ENCODE measurements around the gene REG1B. TPM values are rescaled to one million over a fixed set of nuclear protein-coding genes. Genes with fewer than 3 reads are reported as not detected.

Gene REG1B
- total RNA-seq, 4 donors from 2014 or later, result 2.1 to 9.0 (median 4.1) TPM; not detected in 1

DNA sequence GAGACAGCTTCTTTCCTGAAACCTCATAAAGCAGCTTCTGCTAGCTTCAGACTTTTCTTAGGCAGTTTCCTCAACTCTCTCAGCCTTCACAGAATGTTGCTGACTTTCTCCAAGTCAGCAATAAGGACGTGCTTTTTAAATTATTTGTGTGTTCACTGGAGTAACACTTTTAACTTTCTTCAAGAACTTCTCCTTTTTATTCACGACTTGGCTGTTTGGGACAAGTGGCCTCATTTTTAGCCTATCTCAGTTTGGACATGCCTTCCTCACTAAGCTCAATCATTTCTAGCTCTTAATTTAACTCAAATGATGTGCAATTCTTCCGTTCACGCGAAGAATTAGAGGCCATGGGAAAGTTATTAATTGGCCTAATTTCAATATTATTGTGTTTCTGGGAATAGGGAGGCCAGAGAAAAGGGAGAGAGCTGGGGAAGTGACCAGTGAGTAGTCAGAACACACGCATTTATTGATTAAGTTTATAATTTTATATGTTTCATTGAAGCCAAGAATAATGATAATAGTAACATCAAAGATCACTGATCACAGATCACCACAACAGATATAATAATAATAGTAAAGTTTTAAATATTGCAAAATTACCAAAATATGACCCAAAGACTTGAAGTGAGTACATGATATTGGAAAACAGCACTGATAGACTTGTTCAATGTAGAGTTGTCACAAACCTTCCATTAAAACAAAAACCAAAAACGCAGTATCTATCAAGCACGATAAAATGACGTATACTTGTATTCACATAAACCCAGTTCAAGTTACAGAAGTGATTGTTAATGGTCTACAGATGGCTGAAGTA, 37.3 kb upstream of the REG1B start:
- H3K4me3 ChIP-seq, result no peak overlapping the region
- H3K4me1 ChIP-seq, result peaks cover 0 to 6% (median 0%) of the 10 kb centered on the region in 4 donors
- WGBS, 2 donors, result 76 to 82% methylated on average over 9 of the region's 9 CpGs
- no peaks in the 10 kb centered on the region for H3K27me3 ChIP-seq
- no peaks in the 10 kb centered on the region for H3K36me3 ChIP-seq
- TF ChIP-seq CTCF (IDR thresholded peaks at IDR 0.05) (no peak), EP300 (IDR thresholded peaks at IDR 0.05) (no peak), POLR2A (IDR thresholded peaks at IDR 0.05) (no peak)
- no peak for DNase-seq (ENCODE audit: low spot score in 2 of 2)
- H3K9me3 ChIP-seq, result no peaks in the 10 kb centered on the region
- H3K27ac ChIP-seq, result no peak overlapping the region

DNA sequence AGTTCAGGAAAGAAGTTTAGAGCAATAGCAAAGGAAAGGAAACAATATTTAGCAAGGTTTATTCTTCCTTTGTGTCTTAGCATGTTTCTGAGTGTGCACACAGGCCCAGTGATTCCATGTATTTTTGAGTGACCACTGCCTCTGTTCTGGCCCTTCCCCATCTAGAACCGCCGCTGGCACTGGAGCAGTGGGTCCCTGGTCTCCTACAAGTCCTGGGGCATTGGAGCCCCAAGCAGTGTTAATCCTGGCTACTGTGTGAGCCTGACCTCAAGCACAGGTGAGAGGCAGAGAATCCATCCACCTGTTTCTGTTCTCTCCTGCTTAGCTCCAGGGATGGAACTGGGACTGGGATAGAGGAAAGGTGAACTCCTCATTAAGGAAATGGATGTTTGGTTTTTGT, 34.9 kb upstream of the REG1B start:
- DNase-seq (ENCODE audit: low spot score in 2 of 2), result no peak
- no peak for TF ChIP-seq POLR2A (IDR thresholded peaks at IDR 0.05)
- TF ChIP-seq EP300 (IDR thresholded peaks at IDR 0.05), result no peak
- WGBS, 2 donors, result 81 to 90% methylated on average over 2 of the region's 2 CpGs

DNA sequence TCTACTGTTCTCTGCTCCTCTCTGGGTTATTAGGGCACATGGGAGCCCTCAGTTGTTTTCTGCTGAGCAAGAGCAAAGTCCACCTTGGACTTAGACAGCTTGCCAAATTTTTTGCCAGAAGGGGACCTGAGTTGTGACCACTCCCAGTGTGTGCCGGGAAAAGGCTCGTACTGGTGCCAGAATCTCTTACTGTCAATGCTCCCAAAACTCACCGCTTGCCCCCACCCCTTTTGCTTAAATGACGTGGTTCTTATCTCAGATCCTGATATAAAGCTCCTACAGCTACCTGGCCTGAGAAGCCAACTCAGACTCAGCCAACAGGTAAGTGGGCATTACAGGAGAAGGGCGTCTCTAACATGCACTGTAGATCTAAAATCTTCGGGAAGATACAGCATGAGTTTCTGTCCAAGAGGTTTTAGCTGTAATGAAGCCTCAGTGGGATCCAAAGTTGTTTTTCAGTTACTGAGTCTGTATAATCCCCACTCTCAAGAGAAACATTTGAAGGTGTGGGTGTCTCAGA, 32.5 kb upstream of the REG1B start, which contains the start of gene REG1A:
Gene REG1A (plus strand): TSS at position 295 of the 520 bp plus-strand sequence. CDS start 374 bp downstream, outside the sequence.
- TF ChIP-seq CTCF (IDR thresholded peaks at IDR 0.05), result no peak
- no peak for TF ChIP-seq POLR2A (IDR thresholded peaks at IDR 0.05)
- no peak for TF ChIP-seq EP300 (IDR thresholded peaks at IDR 0.05)
- WGBS, 2 donors, result 69 to 75% methylated on average over 6 of the region's 6 CpGs
- Histone ChIP-seq H3K4me3 (no peak within 1 kb of the TSS), H3K27ac (no peak within 1 kb of the TSS), H3K27me3 (no peaks in the 10 kb centered on the region), H3K9me3 (no peaks in the 10 kb centered on the region), H3K36me3 (no peaks in the 10 kb centered on the region), H3K4me1 (no peaks in the 10 kb centered on the region)
- DNase-seq (ENCODE audit: low spot score in 2 of 2), result no peak

More for the DNA sequence above, 34.9 kb upstream of the REG1B start:
- H3K9me3 ChIP-seq, result no peaks in the 10 kb centered on the region
- H3K36me3 ChIP-seq, result no peaks in the 10 kb centered on the region
- H3K4me1 ChIP-seq, result no peaks in the 10 kb centered on the region
- H3K4me3 ChIP-seq, result no peak overlapping the region
- no peak overlapping the region for H3K27ac ChIP-seq
- H3K27me3 ChIP-seq, result no peaks in the 10 kb centered on the region

DNA sequence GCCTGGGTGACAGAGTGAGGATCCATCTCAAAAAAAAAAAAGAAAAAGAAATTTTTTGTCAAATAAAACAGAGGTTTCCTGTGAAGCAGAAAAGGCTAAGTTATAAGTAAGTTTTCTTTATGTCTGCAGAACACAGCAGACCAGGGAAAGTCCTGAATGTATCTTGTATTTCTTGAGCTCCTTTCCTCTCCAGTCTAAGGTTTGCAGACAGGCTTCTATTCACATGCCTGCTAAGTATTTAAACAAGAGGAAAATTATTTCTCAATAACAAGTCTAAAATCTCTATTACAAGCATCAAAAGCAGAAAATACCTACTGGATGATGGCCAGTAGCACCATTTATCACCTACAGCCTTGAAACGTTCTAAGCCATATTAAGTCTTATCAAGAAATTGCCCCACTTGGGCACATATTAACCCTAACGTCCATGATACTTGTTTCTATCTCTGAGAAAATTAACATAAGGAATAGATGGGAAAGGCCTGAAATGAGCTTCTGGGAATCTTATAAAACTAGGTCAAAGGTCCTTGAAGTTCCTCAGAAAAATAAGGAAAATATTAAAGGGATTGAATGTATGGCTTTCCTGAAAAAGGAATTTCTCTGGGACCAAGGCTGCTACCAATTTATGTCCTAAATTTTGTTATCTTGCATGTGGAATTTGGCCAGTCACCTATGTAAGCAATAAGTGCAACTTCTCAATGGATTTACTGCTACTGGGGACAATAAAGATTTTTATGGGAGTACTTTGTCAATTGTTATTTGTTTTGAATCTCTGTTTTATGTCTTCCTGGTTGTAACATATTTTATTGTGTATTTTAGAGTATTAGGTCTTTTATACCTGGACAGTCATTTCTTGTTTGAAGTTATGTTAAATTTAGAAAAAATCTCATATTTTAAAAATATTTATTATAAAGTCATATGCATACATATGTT, 29.5 kb upstream of the REG1B start:
- no peak overlapping the region for H3K4me3 ChIP-seq
- H3K27me3 ChIP-seq, result no peaks in the 10 kb centered on the region
- TF ChIP-seq POLR2A (IDR thresholded peaks at IDR 0.05), result no peak
- TF ChIP-seq EP300 (IDR thresholded peaks at IDR 0.05), result no peak
- no peak for TF ChIP-seq CTCF (IDR thresholded peaks at IDR 0.05)
- H3K36me3 ChIP-seq, result no peaks in the 10 kb centered on the region
- no peaks in the 10 kb centered on the region for H3K9me3 ChIP-seq
- WGBS, 2 donors, result 61 to 71% methylated on average over 2 of the region's 2 CpGs
- no peak overlapping the region for H3K27ac ChIP-seq
- no peaks in the 10 kb centered on the region for H3K4me1 ChIP-seq
- DNase-seq (ENCODE audit: low spot score in 2 of 2), result no peak

DNA sequence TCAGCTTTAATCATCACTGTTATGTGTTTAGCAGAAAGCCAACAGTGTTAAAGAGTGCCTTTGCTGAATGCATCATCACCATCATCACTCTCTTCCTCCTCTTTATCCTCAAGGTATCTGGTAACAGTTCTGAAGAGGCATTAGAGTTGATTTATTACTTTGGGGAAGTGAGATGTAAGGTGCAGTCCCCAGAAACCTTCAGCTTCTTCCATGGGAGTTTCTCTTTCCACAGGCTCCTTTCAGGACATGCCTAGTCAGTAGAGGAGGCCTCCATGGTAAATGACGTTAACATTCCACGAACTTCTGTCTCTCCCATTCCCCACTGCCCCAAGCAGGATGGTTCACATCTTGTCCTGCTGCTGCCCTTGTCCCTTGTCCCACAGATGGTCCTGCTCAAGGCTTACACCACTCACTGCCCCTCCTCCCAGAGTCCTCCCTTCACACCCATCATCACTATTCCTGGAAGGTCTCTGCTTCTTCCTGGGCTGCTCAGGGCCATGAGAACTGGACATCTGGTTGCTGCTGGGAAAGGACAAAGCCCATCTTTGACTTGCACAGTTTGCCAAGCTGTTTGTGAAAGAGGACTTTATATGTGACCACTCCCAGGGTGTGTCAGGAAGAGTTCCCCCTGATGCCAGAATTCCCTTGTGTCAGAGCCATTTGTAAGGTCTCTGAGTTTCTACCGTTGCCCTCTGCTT, 27.2 kb upstream of the REG1B start:
- DNase-seq (ENCODE audit: low spot score in 2 of 2), result no peak
- no peaks in the 10 kb centered on the region for H3K4me1 ChIP-seq
- TF ChIP-seq POLR2A (IDR thresholded peaks at IDR 0.05), result no peak
- no peak for TF ChIP-seq CTCF (IDR thresholded peaks at IDR 0.05)
- TF ChIP-seq EP300 (IDR thresholded peaks at IDR 0.05), result no peak
- H3K36me3 ChIP-seq, result no peaks in the 10 kb centered on the region
- H3K9me3 ChIP-seq, result no peaks in the 10 kb centered on the region
- WGBS, 2 donors, result 69 to 79% methylated on average over 3 of the region's 3 CpGs
- no peak overlapping the region for H3K4me3 ChIP-seq
- H3K27me3 ChIP-seq, result no peaks in the 10 kb centered on the region
- H3K27ac ChIP-seq, result no peak overlapping the region
